Stimulated activated CD4-positive, alpha-beta T cell treated with anti-CD3 and anti-CD28 coated beads, Interleukin-15, amount 100 ng/mL, for 1 hour (primary cell): ENCODE results near the gene TRAK2.

ENCODE experiments used
- DNase-seq, 2 donors: peaks; one replicate each; pipeline ENCODE4 v3.0.0-alpha.2; 2020; ENCODE audit warnings: low read depth in 1 of 2, low spot score in 1 of 2

The TRAK2 gene

GRCh38 chr2:201363857-201364560 is 87.2 kb downstream of the TRAK2 start:
- no peak for DNase-seq

- no peak for DNase-seq
Measured at GRCh38 chr2:201362396-201362795, 88.9 kb downstream of the TRAK2 start.

- DNase-seq = no peak
Measured at GRCh38 chr2:201361078-201361733, 90.1 kb downstream of the TRAK2 start.

DNA sequence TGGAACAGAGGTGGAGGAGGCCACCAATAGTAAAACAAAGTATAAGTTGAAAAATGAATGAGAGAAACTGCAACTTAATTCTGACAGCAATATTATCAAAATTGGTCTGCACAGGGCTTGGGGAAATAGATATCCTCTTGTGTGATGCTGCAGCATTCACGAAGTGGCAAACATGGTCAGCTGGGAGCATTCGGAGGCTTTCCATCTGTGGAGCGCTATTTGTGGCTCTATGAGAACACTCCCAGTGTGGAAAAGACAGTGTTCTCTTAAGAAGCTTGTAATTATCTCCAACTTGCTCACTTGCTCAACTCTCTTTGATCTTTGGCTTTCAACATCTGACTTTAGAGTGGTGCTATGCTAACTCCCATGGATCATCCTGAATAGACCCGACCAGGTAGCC is 91.0 kb downstream of the TRAK2 start:
- no peak for DNase-seq

- no peak for DNase-seq
Measured at GRCh38 chr2:201358684-201359083, 92.6 kb downstream of the TRAK2 start.

GRCh38 chr2:201357221-201357620 is 94.0 kb downstream of the TRAK2 start, which contains the start of gene FLACC1:
Gene FLACC1 (minus strand): TSS chr2:201357345. CDS start chr2:201351404, 5,941 bp downstream.
- no peak for DNase-seq

GRCh38 chr2:201353116-201353515 is 98.1 kb downstream of the TRAK2 start:
- DNase-seq = no peak

DNA sequence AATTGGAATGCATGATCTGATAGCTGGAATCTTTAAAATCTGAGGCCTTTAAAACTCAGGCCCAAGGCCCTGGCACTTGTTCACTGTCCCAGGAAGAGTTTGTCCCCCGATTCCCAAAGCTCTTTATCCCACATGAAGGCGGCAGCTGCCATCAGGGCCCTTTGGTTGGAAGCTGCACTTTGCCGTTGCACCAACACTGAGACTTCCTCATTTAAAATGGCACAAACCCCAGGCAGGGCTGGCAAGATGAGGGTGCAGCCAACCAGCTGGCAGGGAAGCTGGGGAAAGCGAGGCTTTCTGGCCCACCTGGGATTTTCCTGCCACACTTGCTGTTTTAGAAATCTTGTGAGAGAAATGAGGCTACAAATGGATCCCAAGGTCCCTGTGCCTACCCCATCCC is 100.4 kb downstream of the TRAK2 start:
- DNase-seq = no peak

DNA sequence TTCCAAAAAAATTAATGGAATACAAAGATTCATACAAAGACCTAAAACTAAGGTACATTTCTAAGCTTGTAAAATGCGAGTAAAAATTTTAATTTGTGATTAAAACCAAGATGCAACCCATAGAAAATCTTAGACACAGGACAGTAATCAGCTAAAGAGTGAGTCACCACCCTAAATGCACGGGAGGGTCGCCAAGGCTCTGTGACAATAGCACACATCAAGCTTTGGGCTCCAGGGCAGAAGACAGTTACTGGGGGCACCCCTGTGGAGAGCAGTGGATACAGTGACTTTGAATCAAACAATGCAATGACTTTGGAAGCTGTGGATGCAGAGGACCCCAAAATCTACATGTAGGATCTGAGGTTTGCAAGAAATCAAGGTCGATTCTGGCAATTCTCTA is 101.7 kb downstream of the TRAK2 start:
- no peak for DNase-seq

GRCh38 chr2:201348758-201349157 is 102.5 kb downstream of the TRAK2 start:
- DNase-seq = no peak

GRCh38 chr2:201347138-201347537 is 104.1 kb downstream of the TRAK2 start:
- no peak for DNase-seq

GRCh38 chr2:201345625-201346213 is 105.5 kb downstream of the TRAK2 start:
- DNase-seq = no peak

DNA sequence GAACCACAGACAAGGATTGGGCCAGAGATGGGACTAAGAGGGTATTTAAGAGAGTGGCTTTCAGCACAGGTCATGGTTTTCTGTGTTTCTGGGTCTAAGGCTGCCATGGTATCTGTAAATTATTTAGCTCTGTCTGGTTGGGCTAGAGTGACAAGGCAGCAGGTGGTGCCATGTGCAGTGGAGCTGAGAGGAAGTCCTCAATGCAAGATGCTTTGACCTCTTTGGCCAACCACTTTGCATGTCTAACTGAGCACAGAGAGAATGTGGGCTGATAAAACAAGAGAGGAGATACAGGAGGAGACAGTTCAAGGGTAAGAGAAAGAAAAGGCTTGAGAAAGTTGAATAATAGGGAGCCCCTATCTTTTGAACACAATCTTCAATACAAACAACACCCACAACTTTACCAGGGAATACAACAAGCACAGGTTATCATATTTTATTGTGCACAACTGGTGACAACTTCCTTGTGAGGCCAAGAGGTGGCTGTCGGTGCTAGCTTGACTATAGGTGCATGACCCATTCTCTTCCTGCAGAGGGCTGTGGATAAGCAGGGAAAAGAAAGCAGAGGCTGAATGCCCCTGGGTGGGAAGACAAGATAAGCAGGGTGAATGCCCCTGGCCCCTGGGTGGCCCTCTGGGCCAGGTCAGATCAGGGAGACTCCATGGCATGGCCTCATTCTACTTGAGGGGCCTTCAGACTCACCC is 106.4 kb downstream of the TRAK2 start:
- DNase-seq = no peak

GRCh38 chr2:201343559-201343958 is 107.7 kb downstream of the TRAK2 start:
- DNase-seq = no peak

- DNase-seq = no peak
Measured at GRCh38 chr2:201342923-201343322, 108.3 kb downstream of the TRAK2 start.

GRCh38 chr2:201329409-201329808 is 121.8 kb downstream of the TRAK2 start:
- DNase-seq = no peak

GRCh38 chr2:201327678-201328077 is 123.6 kb downstream of the TRAK2 start:
- DNase-seq = no peak
